SU-DHL-6 (cell line): ENCODE results near the gene BCAS1.

Source experiments
- EZH2phosphoT487 ChIP-seq: fragments of 200-600 bp; sonication (generic), shearing (Covaris generic); conservative IDR thresholded peaks from 2 replicates; pipeline ENCODE4 v1.6.1; 2018; ENCODE audit warnings: mild to moderate bottlenecking, antibody characterized with exemption, low read length, moderate library complexity, mixed read lengths
- TF ChIP-seq, protein P1 (sequence below): fragments of 200-600 bp; sonication (generic); IDR thresholded peaks from one replicate; pipeline ENCODE4 v1.5.1; 2017; ENCODE audit warnings: antibody characterized with exemption, mild to moderate bottlenecking, low read length, moderate library complexity; ENCODE audit not compliant: insufficient read depth, poor library complexity, severe bottlenecking

DNA sequence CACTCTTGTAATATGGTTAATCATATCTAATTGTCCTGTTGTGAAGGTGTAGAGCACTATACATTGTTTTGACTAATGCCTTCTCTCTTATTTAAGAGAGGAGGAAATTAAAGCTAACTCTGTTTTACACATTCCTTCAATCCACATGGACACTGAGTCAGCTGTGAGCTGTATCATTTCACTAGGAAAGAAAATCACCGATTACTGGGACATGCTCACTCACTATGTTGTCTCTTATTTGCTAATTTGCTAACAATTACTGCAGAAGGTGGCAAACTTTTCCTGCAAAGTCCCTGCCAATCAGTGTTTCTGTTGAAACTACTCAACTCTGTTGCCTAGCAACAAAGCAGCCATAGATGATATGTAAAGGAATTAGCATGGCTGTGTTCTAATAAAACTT, 98.2 kb downstream of the BCAS1 start:
- TF ChIP-seq, protein P1, sequence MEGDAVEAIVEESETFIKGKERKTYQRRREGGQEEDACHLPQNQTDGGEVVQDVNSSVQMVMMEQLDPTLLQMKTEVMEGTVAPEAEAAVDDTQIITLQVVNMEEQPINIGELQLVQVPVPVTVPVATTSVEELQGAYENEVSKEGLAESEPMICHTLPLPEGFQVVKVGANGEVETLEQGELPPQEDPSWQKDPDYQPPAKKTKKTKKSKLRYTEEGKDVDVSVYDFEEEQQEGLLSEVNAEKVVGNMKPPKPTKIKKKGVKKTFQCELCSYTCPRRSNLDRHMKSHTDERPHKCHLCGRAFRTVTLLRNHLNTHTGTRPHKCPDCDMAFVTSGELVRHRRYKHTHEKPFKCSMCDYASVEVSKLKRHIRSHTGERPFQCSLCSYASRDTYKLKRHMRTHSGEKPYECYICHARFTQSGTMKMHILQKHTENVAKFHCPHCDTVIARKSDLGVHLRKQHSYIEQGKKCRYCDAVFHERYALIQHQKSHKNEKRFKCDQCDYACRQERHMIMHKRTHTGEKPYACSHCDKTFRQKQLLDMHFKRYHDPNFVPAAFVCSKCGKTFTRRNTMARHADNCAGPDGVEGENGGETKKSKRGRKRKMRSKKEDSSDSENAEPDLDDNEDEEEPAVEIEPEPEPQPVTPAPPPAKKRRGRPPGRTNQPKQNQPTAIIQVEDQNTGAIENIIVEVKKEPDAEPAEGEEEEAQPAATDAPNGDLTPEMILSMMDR: no peak
- TF ChIP-seq EZH2phosphoT487: no peak
